ENCODE measurements around the gene FAM120A. TPM values are rescaled to one million over a fixed set of nuclear protein-coding genes. Genes with fewer than 3 reads are reported as not detected.
A peak's percentile ranks its signal among the peaks of the same experiment; 100 is the strongest.

The FAM120A gene
- total and polyA plus RNA-seq, 9 of the 15 experiments (the other 6 are each of a cell fraction or from before 2014, with no cell fraction given) = 8.7 to 71.0 (median 42.2) TPM

DNA sequence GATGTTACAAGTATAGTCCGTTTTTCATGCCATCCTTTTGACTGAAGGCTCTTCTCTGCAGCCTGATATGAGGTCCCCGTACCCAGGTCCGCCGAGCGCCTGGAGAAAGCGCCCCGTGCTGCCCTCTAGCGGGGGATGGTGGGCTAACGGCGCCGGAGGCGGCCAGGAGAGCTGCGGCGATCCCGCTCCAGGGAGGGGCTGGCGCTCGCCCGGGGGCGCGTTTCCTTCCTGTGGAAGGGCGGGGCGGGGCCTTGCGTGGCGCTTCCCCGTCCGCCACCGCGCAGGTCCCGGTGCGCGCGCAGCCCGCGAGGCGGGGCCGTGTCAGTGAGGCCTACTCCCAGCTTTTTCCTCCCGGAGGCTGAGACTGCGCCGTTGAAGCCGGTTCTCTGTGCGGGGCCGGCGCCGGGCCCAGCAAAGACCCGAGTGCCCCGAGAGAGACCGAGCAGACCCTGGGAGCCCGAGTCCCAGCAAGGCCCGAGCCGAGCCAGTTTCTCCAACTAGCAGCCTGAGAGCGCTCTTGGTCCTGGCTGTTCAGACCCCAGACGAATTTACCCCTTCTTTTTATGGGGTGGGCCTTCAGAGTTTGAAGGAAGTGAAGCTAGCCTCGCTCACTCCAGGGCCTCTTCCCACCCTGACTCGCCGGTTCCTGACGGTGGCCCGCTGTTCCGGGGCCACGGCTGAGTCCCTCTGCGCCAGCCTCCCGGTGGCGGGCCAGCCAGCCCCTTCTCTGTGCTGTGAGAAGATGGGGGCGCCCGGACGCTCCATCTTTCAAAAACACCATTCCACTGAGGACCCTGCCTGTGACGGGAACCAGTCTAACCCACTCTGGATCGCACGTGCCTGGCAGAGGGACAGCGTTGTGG is 115.2 kb downstream of the FAM120A start (continued):
- TF ChIP-seq, protein P1, sequence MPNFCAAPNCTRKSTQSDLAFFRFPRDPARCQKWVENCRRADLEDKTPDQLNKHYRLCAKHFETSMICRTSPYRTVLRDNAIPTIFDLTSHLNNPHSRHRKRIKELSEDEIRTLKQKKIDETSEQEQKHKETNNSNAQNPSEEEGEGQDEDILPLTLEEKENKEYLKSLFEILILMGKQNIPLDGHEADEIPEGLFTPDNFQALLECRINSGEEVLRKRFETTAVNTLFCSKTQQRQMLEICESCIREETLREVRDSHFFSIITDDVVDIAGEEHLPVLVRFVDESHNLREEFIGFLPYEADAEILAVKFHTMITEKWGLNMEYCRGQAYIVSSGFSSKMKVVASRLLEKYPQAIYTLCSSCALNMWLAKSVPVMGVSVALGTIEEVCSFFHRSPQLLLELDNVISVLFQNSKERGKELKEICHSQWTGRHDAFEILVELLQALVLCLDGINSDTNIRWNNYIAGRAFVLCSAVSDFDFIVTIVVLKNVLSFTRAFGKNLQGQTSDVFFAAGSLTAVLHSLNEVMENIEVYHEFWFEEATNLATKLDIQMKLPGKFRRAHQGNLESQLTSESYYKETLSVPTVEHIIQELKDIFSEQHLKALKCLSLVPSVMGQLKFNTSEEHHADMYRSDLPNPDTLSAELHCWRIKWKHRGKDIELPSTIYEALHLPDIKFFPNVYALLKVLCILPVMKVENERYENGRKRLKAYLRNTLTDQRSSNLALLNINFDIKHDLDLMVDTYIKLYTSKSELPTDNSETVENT (CRISPR knock-in tag; IDR thresholded peaks at IDR 0.05) = no peak; the same call in 1 of the 2 replicates
- TF ChIP-seq ZNF174 (CRISPR knock-in tag; IDR thresholded peaks at IDR 0.05) (no peak), ZKSCAN1 (IDR thresholded peaks at IDR 0.05; ENCODE audit: low read depth, low read length) (no peak), ETV6 (IDR thresholded peaks at IDR 0.05; ENCODE audit: borderline replicate concordance in 1 of 2, low read depth in 2 of 2, low read length in 1 of 2) (peak; percentile 58 to 68; a peak in 2 of 4 replicates), ETV6 (CRISPR knock-in tag; IDR thresholded peaks at IDR 0.05; ENCODE audit: borderline replicate concordance) (no peak), SOX6 (IDR thresholded peaks at IDR 0.05) (0 out of 2 replicates have a peak, but pooled peaks have one; percentile 34), CBFA2T3 (IDR thresholded peaks at IDR 0.05) (no peak), BACH1 (tag; IDR thresholded peaks at IDR 0.05) (no peak), ZNF586 (CRISPR knock-in tag; conservative IDR thresholded peaks at IDR 0.05) (no peak), SP1 (CRISPR knock-in tag; IDR thresholded peaks at IDR 0.05) (peak; percentile 62; the same call in 1 of the 2 replicates), MYC (IDR thresholded peaks at IDR 0.05; ENCODE audit: low read depth, low read length) (peak; percentile 54; the same call in 1 of the 2 replicates), MYC (CRISPR knock-in tag; IDR thresholded peaks at IDR 0.05; ENCODE audit: borderline replicate concordance, low read depth) (peak; percentile 51; the same call in 1 of the 2 replicates), ZNF41 (CRISPR knock-in tag; conservative IDR thresholded peaks at IDR 0.05) (no peak), CBX5 (IDR thresholded peaks at IDR 0.05; ENCODE audit: borderline replicate concordance, low read depth) (no peak), LEF1 (IDR thresholded peaks at IDR 0.05) (no peak), JUND (IDR thresholded peaks at IDR 0.05; ENCODE audit: borderline replicate concordance, low read depth, low read length) (peak; percentile 22; the same call in 1 of the 2 replicates), JUND (tag; IDR thresholded peaks at IDR 0.05; ENCODE audit: borderline replicate concordance, low read depth, low read length) (peak; percentile 35; the same call in 1 of the 3 replicates), ILF3 (IDR thresholded peaks at IDR 0.05; ENCODE audit: borderline replicate concordance) (peak; percentile 62; the same call in 1 of the 2 replicates), GATA2 (CRISPR knock-in tag; IDR thresholded peaks at IDR 0.05) (no peak)
- TF ChIP-seq, protein P2, sequence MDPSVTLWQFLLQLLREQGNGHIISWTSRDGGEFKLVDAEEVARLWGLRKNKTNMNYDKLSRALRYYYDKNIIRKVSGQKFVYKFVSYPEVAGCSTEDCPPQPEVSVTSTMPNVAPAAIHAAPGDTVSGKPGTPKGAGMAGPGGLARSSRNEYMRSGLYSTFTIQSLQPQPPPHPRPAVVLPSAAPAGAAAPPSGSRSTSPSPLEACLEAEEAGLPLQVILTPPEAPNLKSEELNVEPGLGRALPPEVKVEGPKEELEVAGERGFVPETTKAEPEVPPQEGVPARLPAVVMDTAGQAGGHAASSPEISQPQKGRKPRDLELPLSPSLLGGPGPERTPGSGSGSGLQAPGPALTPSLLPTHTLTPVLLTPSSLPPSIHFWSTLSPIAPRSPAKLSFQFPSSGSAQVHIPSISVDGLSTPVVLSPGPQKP (CRISPR knock-in tag; IDR thresholded peaks at IDR 0.05) = no peak
- TF ChIP-seq, protein P3, sequence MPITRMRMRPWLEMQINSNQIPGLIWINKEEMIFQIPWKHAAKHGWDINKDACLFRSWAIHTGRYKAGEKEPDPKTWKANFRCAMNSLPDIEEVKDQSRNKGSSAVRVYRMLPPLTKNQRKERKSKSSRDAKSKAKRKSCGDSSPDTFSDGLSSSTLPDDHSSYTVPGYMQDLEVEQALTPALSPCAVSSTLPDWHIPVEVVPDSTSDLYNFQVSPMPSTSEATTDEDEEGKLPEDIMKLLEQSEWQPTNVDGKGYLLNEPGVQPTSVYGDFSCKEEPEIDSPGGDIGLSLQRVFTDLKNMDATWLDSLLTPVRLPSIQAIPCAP (CRISPR knock-in tag; IDR thresholded peaks at IDR 0.05; ENCODE audit: borderline replicate concordance) = no peak
- TF ChIP-seq, protein P4, sequence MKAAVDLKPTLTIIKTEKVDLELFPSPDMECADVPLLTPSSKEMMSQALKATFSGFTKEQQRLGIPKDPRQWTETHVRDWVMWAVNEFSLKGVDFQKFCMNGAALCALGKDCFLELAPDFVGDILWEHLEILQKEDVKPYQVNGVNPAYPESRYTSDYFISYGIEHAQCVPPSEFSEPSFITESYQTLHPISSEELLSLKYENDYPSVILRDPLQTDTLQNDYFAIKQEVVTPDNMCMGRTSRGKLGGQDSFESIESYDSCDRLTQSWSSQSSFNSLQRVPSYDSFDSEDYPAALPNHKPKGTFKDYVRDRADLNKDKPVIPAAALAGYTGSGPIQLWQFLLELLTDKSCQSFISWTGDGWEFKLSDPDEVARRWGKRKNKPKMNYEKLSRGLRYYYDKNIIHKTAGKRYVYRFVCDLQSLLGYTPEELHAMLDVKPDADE (conservative IDR thresholded peaks at IDR 0.05; ENCODE audit: control insufficient read depth, low read depth, low read length) = no peak
